Esophagus (tissue), 2 donors: ENCODE data around the gene FAM120C. TPM values are rescaled to one million over a fixed set of nuclear protein-coding genes. Genes with fewer than 3 reads are reported as not detected.

Experiments used
- H3K27ac ChIP-seq, 2 donors: one replicate each; pipeline ENCODE4 v1.5.1; 2013; ENCODE audit warnings: low read depth in 2 of 2, mild to moderate bottlenecking in 2 of 2, inconsistent platforms in 1 of 2, low read length in 1 of 2, moderate library complexity in 1 of 2
- H3K27me3 ChIP-seq, 2 donors: one replicate each; pipeline ENCODE4 v1.6.1; 2013; ENCODE audit warnings: low read length in 2 of 2, control low read depth in 1 of 2, mild to moderate bottlenecking in 1 of 2; ENCODE audit not compliant: insufficient read depth in 2 of 2, control insufficient read depth in 1 of 2
- H3K36me3 ChIP-seq, 2 donors: one replicate each; pipeline ENCODE4 v1.6.1; 2013; ENCODE audit warnings: low read length in 1 of 2; ENCODE audit not compliant: control insufficient read depth in 2 of 2, insufficient read depth in 2 of 2
- H3K4me1 ChIP-seq, 2 donors: one replicate each; pipeline ENCODE4 v1.6.1; 2013; ENCODE audit warnings: low read length in 1 of 2; ENCODE audit not compliant: control insufficient read depth in 2 of 2, insufficient read depth in 2 of 2
- H3K4me3 ChIP-seq, 2 donors: one replicate each; pipeline ENCODE4 v1.5.1; 2013; ENCODE audit warnings: low read length in 2 of 2, mild to moderate bottlenecking in 2 of 2, low read depth in 1 of 2, moderate library complexity in 1 of 2
- H3K9me3 ChIP-seq, 2 donors: one replicate each; pipeline ENCODE4 v1.6.1; 2013; ENCODE audit warnings: mild to moderate bottlenecking in 2 of 2, low read depth in 1 of 2, low read length in 1 of 2, moderate library complexity in 1 of 2; ENCODE audit not compliant: control insufficient read depth in 2 of 2, insufficient read depth in 1 of 2
- WGBS, 2 donors: extraction: QIAGEN DNeasy Blood & Tissue Kit; methylation state at CpG; one replicate each; pipeline ENCODE4 v1.1.7; 2013; 5-methylcytosine and 5-hydroxymethylcytosine counted together
- polyA plus RNA-seq, 2 donors: library from polyadenylated mRNA; stranded (reverse); fragments of 200-250 nt; gene quantifications; one replicate each; pipeline ENCODE4 v1.2.3, GENCODE V29; 2013
- donor health status: healthy with polysubstance abuse.
- donor health status: Bipolar disorder and iron deficiency.

FAM120C gene, protein sequence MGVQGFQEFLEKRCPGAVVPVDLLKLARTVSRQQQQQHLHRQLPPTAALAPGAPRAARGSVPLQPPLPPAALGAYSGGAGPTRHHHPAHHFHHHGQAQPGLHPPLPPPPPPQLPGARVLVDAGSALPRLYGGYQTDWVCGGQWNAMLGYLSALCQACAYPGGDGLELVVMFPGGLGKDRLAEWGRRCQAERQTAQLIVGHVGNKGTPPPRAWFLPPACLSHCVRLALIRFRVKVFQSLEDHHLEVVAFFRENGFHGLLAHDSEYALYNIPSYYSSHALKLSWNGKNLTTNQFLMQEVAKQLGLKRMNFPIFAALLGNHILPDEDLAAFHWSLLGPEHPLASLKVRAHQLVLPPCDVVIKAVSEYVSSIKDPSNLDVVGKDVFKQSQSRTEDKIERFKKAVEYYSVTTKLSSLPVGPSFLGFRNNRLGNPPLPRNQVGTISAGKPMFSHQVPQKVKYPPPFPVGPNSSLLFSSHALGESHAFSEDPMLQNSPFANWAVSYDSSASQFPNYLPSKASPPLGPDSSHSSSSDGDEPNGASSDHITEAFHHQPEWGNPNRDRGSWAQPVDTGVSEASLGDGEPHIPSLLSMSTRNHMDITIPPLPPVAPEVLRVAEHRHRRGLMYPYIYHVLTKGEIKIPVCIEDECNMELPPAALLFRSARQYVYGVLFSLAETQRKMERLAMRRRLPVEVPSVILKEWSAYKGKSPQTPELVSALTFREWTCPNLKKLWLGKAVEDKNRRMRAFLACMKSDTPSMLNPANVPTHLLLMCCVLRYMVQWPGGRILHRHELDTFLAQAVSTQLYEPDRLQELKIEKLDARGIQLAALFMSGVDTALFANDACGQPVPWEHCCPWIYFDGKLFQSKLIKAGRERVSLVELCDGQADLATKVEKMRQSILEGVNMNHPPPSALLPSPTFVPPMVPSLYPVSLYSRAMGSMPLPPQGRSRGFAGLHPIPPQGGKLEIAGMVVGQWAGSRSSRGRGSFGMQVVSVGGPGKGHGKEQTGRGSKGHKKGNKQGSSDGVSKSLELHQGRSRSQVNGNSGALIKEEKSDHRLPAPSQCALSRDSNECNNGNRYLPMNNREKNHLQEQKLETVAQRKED
- 1 to 10 TPM; 2.5 to 3.5 TPM for polyA plus RNA-seq

DNA sequence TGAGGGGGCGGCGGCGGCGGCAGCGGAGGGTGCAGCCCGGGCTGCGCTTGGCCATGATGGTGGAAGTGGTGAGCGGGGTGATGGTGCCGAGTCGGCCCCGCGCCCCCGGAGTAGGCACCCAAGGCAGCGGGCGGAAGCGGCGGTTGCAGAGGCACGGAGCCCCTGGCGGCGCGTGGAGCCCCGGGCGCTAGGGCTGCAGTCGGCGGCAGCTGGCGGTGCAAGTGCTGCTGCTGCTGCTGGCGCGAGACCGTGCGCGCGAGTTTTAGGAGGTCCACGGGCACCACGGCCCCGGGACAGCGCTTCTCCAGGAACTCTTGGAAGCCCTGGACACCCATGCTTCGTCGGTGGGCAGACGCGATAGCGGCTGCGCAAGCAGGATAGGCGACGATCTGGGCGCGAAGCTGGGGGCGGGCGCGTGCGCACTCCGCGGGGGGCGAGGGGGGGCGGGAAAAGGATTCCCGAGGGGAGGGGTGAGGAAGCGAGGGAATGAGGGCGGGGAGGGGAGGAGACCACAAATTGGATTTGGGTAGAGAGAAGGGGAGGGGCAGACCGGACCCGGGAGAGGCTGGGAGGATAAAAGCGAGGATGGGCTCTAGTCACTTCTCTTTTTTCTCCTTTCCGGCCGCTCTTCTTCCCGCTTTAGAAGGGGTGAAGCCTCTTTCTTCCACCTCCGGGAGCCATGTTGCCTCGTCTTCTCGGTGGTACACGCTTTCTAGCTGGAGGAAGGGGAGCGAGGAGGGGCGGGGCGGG is at the start of gene FAM120C:
Gene FAM120C (minus strand): TSS at position 391 of the 750 bp plus-strand sequence. CDS start 56 bp downstream, at position 335.
- Histone ChIP-seq H3K4me3 (peak within 1 kb of the TSS; percentile 64 to 86), H3K27me3 (no peaks in the 10 kb centered on the region), H3K36me3 (no peaks in the 10 kb centered on the region), H3K27ac (peak within 1 kb of the TSS; percentile 86 to 89), H3K9me3 (no peaks in the 10 kb centered on the region), H3K4me1 (peaks cover 0 to 2% of the 10 kb centered on the region in 2 donors)
- 1 to 32% methylated on average over 64 to 70 of the region's 70 CpGs for WGBS, 2 donors

DNA sequence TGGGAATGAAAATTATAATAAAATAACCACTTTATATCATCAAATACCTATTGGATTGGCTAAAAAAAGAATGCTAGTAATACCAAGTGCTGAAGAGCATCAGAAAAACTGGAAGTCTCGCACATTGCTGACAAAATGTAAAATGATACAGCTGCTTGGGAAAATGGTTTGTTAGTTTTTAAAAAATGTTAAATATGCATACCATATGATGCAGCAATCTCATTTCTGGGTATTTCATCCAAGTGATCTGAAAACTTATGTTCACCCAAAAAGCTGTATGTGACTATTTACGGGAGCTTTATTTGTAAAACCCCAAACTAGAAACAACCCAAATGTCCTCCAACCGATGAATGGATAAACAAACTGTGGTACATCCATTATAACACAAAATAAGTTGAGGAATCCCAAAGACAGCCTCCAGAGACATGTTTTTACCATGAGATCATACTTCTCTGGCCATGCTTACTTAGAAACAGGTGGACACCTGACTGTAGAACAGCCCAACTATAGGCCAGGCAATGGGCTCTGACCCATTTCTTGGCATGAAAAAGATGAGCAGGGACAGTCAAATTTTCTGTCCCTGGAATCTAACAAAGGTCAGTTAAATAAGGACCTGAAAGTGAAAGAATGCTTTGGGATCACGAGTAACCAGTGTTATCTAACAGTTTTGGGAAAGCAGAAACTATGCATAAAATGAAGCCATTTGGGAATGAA is 47.5 kb upstream of the FAM120C start:
- Histone ChIP-seq H3K27me3 (no peaks in the 10 kb centered on the region), H3K4me1 (no peaks in the 10 kb centered on the region), H3K27ac (no peak overlapping the region), H3K4me3 (no peak overlapping the region), H3K9me3 (no peaks in the 10 kb centered on the region), H3K36me3 (no peaks in the 10 kb centered on the region)
- 69 to 71% methylated on average over 4 of the region's 4 CpGs for WGBS, 2 donors

DNA sequence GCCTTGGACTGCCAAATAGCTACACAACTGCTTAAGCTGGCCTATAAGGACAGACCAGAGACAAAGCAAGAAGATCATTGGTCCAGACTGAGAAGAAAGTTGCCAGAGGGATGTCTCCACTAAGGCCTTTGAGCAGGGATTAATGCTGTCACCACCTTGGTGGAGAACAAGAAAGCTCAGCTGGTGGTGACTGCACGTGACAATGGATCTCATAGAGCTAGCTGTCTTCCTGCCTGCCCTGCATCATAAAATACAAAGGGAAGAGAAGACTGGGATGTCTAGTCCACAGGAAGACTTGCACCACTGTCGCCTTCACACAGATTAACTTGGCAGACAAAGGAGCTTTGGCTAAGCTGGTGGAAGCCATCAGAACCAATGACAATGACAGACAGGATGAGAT is 40.5 kb upstream of the FAM120C start:
- no peak overlapping the region for H3K27ac ChIP-seq
- H3K4me3 ChIP-seq: no peak overlapping the region
- 72 to 87% methylated on average over 2 of the region's 2 CpGs for WGBS, 2 donors
- no peaks in the 10 kb centered on the region for H3K9me3 ChIP-seq
- H3K27me3 ChIP-seq: no peaks in the 10 kb centered on the region
- no peaks in the 10 kb centered on the region for H3K4me1 ChIP-seq
- no peaks in the 10 kb centered on the region for H3K36me3 ChIP-seq

DNA sequence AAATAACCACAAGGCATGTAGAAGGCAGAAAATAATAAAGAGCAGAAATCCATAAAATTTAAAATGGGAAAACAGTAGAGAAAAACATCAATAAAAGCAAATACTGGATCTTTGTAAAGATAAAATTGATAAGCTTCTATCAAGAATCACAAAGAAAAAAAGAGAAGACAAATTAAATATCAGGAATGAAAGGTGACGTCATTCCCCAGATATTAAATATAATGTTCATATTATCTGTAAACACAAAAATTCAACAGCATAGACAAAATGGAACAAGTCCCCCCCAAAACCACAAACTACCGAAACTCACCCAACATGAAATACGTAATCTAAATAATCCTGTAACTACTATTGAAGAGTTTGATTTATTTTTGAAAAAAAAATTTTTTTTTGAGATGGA is 30.5 kb upstream of the FAM120C start:
- no peak overlapping the region for H3K4me3 ChIP-seq
- 89 to 93% methylated on average over 3 of the region's 3 CpGs for WGBS, 2 donors
- H3K27ac ChIP-seq: no peak overlapping the region
- no peaks in the 10 kb centered on the region for H3K36me3 ChIP-seq
- no peaks in the 10 kb centered on the region for H3K9me3 ChIP-seq
- no peaks in the 10 kb centered on the region for H3K27me3 ChIP-seq
- no peaks in the 10 kb centered on the region for H3K4me1 ChIP-seq

DNA sequence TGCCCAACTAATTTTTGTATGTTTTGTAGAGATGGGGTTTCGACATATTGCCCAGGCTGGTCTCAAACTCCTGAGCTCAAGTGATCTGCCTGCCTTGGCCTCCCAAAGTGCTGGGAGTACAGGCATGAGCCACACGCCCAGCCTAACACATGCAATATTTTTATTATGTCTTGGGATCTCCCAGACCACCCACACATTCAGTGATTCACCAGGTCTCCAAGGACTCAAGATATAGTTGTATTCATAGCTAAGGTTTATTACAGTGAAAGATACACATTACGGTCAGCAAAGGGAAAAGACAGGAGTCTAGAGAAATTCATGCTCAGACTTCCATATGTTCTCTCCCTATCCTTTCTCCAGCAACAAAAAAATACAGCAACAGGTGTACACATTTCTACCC is 25.5 kb upstream of the FAM120C start:
- Histone ChIP-seq H3K27ac (no peak overlapping the region), H3K9me3 (no peaks in the 10 kb centered on the region), H3K36me3 (no peaks in the 10 kb centered on the region), H3K4me3 (no peak overlapping the region), H3K4me1 (no peaks in the 10 kb centered on the region), H3K27me3 (no peaks in the 10 kb centered on the region)
- WGBS, 2 donors: 82 to 87% methylated on average over 3 of the region's 3 CpGs

DNA sequence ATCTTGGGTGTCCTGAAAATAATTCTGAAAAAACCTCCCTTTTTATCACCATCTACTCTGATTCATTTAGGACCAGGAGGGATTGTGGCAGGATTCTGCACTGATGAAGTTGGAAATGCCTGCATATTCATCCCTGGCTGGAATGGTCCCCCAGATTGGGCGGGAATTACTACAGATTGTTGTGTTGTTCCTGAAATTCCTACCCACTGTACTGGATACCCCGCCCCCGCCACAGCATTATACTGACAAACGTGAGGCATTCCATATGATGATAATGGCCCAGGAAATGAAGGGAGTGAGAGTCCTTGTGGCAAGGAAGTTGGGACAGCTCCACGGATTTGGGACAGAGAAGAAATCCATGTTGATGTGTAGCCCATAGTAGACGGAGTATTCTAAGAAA is 15.2 kb upstream of the FAM120C start:
- H3K9me3 ChIP-seq: no peaks in the 10 kb centered on the region
- no peak overlapping the region for H3K27ac ChIP-seq
- H3K4me3 ChIP-seq: no peak overlapping the region
- no peaks in the 10 kb centered on the region for H3K27me3 ChIP-seq
- 65 to 86% methylated on average over 6 of the region's 6 CpGs for WGBS, 2 donors
- H3K36me3 ChIP-seq: no peaks in the 10 kb centered on the region
- no peaks in the 10 kb centered on the region for H3K4me1 ChIP-seq

DNA sequence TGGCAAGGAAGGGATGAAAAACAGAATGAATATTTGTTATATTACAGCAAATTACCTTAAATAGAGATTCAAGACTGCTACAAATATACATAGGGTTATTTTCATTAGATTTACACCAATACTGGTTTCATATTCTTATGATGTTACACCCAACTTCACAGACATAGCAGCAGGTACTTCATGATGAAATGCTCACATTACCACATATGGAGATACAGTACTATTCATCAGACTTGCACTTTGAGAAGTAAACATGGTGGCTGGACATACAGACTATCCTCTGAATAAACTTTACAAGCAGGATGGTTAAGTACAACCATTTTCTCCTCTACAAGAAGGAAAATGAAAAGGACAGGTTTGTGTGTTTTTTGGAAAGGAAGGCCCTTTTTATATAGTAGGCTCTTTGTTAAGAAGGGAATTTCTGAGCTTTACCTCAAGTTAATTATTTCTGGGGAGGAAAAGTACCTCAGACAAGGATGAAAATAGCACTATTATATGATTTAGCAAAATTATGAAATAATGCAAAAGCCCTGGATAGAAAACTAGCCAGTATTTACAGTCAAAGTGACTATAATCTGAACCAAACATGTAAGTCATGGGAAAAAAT is 12.0 kb upstream of the FAM120C start:
- no peaks in the 10 kb centered on the region for H3K4me1 ChIP-seq
- no peaks in the 10 kb centered on the region for H3K9me3 ChIP-seq
- no peaks in the 10 kb centered on the region for H3K36me3 ChIP-seq
- H3K27me3 ChIP-seq: peaks cover 0 to 3% of the 10 kb centered on the region in 2 donors
- H3K4me3 ChIP-seq: no peak overlapping the region
- no peak overlapping the region for H3K27ac ChIP-seq

DNA sequence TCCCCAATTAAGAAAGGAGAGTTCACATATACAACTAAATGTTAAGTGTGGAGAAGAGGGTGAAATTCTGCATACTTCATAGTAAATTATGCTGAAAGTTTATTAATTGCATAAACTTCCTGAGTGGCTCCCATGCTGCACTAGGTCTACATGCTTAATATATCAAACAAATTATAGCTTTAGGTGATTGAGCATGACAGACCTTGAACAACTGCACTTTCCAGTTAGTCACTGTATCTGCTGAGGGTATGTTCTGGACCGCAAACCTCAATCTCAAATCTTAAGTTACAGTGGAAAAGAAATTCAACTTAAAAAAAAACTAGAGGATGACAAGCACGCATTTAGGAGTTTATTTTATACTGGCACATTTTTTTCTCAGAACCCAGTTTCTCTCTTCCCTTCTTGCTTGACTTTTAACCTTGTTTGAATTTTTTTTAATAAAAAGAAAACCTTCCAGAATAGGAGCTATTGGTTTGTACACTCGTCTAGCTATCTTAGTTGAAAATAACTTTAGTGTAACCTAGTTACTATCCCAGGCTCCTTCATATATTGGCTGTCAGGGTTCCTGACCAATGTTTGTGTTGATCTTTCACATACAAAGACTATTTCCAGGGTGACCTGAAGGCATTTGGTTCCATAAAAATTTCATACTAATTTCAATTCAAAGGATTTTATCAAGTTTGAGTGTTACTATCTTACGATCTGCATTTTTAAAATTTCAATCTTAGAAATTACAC is 10.2 kb upstream of the FAM120C start:
- Histone ChIP-seq H3K4me3 (no peak overlapping the region), H3K9me3 (no peaks in the 10 kb centered on the region), H3K4me1 (no peaks in the 10 kb centered on the region), H3K36me3 (no peaks in the 10 kb centered on the region), H3K27ac (no peak overlapping the region), H3K27me3 (peaks cover 0 to 3% of the 10 kb centered on the region in 2 donors)
- WGBS, 2 donors: 72 to 78% methylated on average over 4 of the region's 4 CpGs
